Measurements from ENCODE around the gene KIAA0319L.

Gene KIAA0319L

DNA sequence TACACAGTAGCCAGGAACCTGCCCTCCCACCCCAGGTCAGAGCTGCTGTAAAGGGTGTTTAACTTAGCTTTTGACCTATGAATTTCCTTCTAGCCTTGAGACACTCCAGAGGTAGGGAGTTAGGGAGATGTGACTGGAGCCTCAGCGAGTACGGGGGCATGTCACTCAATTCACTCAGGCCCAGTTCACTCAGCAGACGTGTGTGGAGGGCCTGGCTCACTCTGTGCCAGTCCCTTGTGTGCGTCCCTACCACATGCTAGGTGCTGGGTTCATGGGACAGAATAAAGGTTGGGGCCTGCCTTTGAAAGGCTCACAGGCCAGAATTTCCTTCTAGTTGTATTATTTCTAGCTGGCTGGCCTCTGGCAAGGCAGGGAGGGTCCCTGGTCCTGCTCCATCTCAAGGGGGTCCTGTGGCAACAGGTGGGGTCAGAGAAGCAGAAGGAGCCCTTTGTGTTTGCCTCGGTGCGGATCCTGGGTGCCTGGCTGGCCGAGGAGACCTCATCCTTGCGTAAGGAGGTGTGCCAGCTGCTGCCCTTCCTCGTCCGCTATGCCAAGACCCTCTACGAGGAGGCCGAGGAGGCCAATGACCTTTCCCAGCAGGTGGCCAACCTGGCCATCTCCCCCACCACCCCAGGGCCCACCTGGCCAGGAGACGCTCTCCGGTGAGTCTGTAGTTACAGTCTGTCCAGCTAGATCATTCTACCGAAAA lies 4.9 kb upstream of the KIAA0319L start:
- DNase-seq, result no peak

DNA sequence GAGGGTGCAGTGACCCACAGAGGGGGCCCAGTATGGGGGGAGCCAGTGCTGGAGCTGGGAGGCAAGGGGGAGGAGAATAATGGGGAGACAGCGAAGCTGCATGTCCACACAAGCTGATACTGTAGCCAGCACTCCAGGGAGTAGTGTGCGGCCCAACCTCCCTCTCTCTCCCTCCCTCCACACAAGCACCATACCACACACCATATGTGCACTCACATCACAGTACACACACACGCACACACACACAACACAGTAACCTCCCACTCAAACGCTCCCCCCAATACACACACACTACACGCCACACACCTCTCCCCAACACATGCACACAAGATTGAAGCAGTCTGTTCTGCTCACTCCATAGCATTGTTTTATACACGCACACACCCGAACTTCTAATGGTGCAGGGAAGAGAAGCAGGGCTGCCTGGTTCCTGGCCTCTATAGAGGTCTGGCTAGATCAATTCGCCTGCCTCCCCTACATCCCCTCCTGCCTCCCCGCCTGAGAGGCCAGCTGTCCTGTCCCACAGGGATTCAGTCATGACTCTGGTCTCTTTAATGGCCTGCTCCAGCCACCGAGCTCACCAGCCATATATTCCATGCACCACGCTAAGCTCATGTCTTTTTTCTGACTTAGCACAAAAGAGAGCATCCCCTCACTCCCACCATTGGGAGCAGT lies 4.2 kb upstream of the KIAA0319L start:
- DNase-seq, result no peak

DNA sequence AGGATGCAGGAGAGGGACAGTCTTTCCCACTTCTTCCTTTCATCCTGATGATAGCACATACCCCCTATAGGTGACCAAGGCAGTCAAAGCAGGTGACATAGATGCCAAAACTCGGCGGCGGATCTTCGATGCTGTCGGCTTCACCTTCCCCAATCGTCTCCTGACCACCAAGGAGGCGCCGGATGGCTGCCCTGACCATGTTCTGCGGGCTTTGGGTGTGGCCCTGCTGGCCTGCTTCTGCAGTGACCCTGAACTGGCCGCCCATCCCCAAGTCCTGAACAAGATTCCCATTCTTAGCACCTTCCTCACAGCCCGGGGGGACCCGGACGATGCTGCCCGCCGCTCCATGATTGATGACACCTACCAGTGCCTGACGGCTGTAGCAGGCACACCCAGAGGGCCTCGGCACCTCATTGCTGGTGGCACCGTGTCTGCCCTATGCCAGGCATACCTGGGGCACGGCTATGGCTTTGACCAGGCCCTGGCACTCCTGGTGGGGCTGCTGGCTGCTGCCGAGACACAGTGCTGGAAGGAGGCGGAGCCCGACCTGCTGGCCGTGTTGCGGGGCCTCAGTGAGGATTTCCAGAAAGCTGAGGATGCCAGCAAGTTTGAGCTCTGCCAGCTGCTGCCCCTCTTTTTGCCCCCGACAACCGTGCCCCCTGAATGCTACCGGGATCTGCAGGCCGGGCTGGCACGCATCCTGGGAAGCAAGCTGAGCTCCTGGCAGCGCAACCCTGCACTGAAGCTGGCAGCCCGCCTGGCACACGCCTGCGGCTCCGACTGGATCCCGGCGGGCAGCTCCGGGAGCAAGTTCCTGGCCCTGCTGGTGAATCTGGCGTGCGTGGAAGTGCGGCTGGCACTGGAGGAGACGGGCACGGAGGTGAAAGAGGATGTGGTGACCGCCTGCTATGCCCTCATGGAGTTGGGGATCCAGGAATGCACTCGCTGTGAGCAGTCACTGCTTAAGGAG lies 3.3 kb upstream of the KIAA0319L start:
- no peak for DNase-seq

DNA sequence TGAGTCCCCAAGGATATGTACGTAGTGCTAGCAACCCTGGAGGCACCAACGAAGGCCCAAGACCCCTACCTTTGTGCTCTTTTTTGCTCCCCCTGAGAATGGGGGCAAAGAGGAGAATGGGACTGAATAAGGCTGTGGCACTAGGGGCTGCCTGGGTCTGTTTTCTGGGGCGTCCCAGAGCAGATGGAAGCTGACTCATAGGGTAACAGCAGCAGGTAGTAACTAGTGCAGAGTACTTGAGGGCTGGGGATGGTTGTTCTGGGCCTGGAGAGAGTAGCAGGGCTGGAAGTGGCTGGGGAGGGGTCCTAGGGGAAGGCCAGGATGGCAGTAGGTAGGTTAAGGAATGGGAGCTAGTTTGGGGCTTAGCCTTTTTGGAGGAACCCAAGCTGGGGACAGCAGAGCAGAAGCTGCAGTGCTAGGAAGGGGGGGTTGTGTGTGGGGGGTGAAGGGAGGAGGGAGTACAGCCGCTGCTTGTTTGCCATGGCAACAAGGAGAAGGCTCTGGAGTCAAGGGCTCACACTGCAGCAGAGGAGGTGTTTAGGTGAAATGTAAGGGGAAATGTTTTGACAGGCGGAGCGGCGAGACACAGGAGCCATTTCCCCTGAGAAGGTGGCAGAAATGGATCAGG lies 2.2 kb upstream of the KIAA0319L start:
- peak in 1 of 2 experiments; percentile 22 for DNase-seq

DNA sequence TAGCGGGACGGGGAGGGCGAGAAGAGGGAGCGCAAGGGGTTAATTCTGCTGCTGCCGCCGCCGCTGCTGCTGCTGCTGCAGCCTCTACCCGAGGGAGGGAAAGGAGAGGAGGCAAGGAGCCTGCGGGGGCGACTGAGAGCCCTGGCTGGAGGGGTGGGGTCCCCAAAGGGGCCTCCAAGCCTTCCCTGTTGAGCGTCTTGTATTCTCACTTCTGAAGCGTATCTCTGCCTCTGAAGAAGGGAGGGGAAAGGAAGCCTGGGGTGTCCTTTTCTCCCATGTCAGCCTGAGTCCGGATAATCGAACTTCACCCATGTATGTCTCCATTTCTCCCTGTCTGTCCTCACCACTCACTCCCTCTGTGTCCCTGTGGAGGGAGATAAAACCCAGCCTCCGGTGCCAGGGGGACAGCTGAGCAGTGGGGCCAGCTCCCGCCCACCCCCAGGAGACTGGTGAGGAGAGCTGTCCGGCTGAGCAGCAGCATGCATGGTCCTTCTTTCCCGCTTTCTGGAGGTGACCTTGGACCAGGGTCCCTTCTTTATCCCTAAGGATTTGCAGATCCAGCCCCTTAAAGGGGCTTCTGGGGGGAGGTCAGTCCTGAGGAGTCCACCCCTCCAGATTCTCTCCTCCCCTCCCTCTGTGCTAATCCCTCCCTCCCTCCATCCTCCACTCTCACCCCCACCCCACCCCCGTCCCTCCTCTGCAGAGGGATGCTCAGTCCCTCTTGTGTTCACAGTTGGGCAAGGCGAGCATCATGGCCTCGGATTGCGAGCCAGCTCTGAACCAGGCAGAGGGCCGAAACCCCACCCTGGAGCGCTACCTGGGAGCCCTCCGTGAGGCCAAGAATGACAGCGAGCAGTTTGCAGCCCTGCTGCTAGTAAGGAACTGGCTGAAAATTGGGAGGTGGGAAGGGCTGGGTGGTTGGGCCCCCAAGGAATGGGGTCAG lies 1.4 kb upstream of the KIAA0319L start:
- peak in 1 of 2 experiments; percentile 50 for DNase-seq

DNA sequence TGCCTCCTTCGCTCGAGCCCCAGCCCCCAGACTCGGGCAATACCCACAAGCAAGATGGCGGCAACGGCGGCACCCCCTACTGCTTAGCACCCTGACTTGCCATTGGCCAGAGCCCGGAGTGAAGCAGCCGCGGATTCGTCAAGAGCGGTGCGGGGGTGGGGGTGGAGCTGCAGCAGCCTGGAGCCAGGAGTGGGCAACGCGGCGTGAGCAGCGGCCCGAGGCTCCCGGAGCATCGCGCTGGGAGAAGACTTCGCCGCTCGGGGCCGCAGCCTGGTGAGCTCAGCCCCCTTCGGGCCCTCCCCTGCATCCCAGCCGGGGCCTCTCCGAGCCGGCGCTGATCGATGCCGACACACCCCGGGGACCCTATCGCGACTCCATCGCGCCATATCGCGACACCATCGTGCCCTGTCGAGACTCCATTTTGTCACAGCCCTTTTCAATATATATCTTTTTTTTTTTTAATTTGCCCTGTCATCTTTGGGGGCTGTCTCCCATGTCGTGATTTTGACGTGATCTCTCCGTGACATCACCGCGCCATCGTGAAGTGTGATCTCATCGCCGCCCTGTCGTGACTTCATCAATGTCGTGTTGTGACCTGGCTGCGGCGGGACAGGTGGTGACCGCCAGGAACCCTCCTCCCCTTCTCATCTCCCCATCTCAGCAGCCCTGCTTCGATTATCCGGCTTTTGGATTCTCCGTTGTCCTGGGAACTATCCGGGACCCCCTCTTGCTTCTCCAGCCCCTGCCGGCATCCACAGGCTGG lies 589 bp upstream of the KIAA0319L start, which contains the start of gene NCDN:
TSS of gene NCDN (plus strand) at position 189 of the 763 bp plus-strand sequence. CDS start at position 581, 392 bp downstream.
- peak; percentile 97 to 98 for DNase-seq

DNA sequence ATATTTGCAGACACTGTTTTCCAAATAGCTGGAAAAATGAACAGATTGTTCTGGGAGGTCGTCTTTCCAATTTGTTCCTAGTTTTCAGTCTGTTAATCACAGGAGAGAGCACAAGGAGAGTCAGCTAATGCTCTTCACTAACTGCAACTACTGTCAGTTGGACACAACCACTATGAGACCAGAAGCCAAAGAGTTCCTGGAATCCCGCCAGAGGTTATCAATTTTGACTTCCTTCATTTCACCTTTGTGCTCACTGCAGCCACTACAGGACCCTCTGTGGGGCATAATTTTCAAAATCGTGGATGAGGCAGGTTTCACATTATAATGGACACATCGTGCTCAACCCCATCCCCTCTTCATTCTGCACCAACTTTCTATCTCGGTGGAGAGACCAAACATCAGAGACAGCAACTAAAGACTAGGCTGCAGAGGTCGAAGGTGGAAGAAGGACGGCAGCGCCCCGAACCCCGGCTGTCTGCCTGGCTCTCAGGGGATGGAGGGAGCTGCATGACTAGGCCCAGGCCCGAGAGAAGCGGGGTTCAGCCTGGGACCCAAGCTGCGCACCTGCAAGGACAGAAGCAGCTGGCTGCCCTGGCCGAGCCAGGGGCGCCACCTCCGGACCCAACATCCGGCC lies 602 bp downstream of the KIAA0319L start:
- peak in 1 of 2 experiments; percentile 31 for DNase-seq

DNA sequence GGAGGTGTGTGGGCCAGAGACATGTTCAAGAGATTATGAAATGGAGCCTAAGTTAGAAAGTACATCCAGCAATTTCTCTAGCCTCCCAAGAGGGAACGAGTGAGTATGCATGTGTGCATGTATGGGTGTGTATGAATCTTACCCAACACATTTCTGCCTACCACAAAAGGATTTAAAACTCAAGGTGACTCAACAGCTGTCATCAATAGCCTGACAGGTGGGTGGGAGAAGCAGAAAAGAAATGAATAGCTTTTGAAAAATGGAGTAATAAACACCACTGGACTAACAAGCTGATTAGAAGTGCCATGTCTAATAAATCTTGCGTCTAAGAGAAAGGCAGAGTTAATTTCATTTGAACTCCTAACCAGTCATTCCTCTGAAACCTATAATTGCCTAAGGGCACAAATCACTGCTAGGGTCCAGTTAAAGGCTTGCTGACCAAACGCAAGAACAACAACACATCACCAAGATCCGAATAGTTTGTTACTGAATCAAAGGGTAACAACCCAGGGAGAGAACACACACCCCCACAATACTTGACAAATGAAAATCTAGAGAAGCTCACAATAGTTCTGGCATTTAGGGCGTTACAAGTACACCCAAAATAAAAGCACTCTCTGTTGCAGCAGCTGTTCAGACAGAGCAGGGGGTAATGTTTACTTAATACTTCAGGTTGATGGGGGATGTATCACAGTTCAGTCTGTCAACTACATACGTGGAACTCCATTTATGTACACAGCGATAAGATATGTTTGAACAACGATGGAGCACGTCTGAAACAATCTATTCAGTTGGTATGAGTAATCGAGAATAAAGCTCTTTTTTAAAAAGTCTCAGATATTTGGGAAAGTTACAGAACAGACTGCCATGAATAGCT lies 1.4 kb downstream of the KIAA0319L start:
- DNase-seq, result peak in 1 of 2 experiments; percentile 25

DNA sequence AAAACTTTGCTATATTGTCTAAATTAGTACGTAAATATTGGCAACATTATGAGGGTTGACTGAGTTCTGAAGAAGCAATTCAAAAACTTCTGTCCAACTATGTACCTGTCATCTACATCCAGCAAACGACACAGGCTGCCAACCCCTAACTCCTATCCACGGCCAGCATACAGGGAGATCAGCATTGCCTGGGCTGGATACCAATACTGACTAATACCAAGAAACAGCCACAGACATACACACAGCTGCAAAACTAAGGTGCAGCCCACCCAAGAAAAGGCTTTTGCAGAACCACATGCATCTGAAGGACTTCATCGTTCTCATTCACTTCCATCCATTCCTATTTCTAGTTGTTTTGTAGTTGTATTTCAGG lies 2.0 kb downstream of the KIAA0319L start:
- DNase-seq, result no peak

DNA sequence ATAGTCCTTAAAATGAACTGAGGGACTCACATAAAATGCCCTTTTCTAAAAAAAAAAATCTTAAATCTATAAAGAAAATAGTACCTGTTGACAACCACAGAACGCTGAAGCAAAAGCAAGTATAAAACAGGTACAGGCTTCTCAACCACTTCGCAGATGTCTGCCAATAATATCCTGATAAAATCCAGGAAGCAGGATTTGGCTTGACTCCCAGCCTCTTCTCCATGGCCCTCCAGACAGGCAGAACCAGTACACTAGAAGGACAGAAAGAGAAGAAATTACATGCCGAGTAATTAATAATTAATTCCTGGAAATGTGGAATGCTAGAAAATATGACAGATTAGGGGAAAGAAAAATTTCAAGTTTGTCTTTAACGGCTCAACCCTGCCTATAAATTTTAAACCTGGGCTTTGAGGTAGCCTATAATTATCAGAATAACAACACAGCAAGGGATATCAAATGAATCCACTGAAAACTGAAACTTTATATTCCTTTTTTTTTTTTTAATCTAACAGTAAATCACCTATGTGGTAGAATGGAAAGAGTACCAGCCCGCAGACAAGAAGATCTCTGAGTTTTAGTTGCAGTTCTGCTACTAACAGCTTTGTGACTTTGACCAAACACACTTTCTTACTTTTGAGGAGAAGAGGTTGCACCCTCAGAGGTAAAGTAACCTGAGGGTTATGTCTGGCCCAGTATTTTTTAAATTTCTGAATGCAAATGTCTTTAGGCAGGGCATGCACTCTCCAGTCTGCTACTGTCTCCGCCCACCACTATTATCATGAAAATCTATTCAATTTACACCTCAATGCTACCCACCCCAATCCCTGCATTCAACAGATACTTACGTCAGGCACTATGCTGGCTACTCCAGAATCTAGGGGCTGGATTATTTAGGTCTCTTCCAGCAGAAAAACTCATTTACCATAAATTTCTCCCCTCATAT lies 2.7 kb downstream of the KIAA0319L start:
- DNase-seq, result no peak

DNA sequence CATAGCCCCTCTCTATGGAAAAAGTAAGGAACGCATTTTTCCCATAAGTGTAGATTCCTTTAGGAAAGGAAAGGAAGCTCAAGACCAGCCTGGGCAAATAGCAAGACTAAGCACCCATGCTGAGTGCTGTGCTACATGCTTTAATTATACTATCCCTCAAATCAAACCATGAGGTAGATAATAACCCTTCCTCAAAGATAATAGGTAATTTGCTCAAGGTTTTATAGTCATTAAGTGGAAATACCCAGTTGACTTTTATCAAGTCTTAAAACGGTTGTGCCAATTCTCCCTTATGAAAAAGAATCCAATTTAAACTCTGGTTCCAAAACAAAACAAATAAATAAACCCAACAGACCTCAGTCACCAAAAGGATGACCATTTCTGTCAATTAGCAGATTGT lies 3.4 kb downstream of the KIAA0319L start:
- DNase-seq, result no peak

DNA sequence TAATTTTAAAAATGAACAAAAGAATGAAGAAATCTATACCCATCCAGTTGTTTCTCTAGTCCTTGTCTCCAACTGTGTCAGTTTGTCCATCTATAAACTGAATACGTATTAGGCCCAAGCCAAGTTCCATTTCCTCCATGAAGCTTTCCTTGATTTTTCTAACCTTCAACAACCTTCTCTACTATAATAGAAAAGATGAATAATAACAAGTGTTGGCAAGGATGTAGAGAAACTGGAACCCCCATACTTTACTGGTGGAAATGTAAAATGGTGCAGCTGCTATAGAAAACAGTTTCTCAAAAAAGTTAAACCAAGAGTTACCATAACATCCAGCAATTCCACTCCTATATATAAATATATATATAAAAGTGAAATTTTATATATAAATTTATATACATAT lies 10.6 kb downstream of the KIAA0319L start:
- no peak for DNase-seq

DNA sequence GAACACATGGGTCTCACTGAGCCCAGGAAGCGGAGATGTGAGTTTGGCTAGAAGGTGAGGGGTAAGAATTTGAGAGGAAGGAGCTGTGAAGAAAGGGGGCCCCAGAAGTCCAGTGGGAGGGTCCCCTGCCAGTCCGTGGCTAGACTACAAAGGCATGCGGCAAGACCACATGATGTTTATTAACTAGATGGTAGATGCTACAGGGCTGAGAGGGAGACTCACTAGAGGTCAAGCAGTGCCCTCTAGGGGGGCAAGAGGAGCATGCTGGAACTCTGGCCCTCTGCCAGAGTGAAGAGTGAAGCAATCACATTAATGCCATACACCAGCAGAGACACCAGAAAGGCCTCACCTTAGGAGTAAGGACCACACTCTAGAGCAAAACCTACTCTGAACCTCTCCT lies 12.2 kb downstream of the KIAA0319L start:
- DNase-seq, result peak in 1 of 2 experiments; percentile 62

DNA sequence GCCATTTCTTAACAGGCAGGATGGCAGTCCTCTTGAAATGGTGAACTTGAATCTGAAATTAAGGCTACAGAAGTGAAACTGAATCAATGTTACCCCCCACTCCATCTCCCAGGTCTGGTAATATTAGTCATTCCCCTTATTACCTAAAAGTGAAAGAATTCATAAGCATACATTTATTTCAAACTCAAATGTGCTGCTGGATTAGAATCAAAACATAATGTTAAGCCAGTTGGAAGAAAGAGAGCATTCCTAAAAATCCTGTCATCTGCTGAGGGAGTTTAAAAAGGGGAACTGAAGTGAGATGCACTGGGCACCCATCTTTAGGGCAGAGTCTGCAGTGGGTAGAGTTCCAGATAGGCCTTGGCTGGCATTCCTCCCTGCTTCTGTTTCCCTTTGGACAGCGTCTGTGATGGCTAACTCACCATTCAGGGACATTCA lies 17.4 kb downstream of the KIAA0319L start:
- DNase-seq, result no peak

DNA sequence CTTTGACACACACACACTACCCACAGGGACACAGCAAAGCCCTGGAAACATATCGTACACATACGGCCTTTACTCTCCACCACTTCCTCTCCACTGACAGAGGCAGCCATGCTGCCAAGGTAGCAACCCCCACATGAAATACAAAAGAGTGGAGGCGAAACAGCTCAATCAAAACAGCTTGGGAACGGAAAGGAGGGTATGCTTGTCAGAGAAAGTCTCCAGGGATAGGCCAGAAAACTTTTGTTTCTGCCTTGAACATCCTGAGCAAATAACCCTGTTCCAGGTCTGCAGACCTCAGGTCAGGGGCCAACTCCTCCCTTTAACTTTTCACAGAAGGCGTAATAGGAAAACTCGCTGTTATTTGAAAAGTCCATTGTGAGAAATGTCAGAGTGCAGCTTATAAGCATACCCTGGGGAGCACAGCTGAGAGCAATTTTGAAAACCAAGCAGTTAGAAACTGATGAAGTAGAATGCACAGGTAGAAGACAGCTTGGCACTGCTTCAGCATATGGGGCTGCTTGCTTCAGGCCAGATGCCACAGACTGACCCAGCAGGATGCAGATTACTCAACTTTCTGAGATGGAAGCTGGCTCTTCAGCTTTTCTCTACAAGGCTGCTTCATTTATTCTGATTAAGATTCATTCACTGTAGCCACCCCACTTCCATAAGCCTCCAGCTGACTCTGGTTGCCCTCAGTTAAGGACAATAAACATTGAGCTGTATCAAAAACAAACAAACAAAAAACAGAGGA lies 18.0 kb downstream of the KIAA0319L start:
- DNase-seq, result peak; percentile 43 to 45

DNA sequence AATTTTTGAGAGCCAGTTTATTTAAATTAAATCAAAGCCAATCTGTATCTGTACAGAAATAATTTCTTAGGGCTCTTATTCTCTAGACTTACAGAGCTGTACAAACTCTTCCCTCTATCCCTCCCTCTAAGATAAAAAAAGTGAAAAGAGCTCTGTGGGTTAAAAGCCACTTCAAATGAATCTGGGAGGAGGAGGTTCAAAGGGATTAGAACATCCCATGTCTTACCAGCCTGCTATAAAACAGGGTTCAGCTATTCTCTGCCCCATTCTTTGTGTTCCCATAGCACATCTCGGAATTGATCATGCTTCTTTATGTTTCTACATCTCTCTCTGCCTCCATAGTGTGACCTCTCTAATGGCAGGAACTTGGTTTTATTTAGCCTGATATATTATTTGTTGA lies 19.4 kb downstream of the KIAA0319L start:
- no peak for DNase-seq

DNA sequence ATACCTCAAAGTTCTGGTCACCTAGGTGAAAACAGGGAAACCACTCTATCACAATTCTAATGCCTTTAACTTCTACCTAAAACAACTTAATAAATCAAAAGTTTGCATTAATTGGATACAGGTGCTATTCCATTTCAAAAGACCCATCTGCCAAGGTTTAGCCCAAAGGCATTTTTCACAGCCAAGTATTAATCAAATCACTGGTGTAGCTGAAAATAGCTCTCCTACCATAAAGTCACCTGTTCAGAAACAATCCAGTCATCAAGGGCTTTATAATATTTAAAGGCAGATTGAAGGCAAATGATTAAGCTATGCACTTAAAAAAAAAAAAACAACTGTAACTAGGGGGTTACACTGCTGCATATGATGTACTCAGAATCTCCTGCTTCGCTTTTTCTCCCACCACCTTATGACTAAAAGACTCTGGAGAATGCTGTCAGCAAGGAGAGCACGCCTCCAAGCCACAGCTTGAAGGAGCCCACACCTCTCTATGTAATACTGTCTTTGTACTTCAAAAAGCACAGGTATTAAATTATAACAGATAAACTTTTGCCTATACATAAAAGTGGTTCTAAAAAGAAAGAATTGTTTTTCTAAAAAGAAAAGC lies 20.5 kb downstream of the KIAA0319L start:
- no peak for DNase-seq

Data from activated T-cell treated with anti-CD3 and anti-CD28 coated beads, Interleukin-2, amount 50 U/mL, for 48 hours (primary cell).